Body of pancreas (tissue), 4 donors: ENCODE measurements around the gene RIT2. TPM values are rescaled to one million over a fixed set of nuclear protein-coding genes. Genes with fewer than 3 reads are reported as not detected.

ENCODE experiments used
- ATAC-seq: fragments of 150-250 bp; one replicate; pipeline ENCODE4 v1.9.1; 2016
- DNase-seq, 4 donors: peaks; one replicate each; pipeline ENCODE4 v3.0.0-alpha.2; 2019
- H3K27ac ChIP-seq, 4 donors: fragments of 200-600 bp; sonication (generic); 1 replicate in 3 of 4; 2 replicates in 1 of 4; pipeline versions ENCODE4 v1.5.1 to v1.6.1; 2016 to 2019; ENCODE audit warnings: mild to moderate bottlenecking in 1 of 4, mixed read lengths in 1 of 4, moderate library complexity in 1 of 4
- H3K27me3 ChIP-seq, 2 donors: fragments of 200-600 bp; sonication (generic); one replicate each; pipeline ENCODE4 v1.6.0; 2016; ENCODE audit warnings: mild to moderate bottlenecking in 1 of 2
- H3K36me3 ChIP-seq, 2 donors: fragments of 200-600 bp; sonication (generic); replicated peaks in 1 of 2; 2 replicates each; pipeline ENCODE4 v1.5.1; 2016; ENCODE audit warnings: low read depth in 2 of 2; ENCODE audit not compliant: insufficient read depth in 1 of 2
- H3K4me1 ChIP-seq: fragments of 200-600 bp; sonication (generic); one replicate; pipeline ENCODE4 v1.6.0; 2016
- H3K4me3 ChIP-seq, 2 donors: fragments of 200-600 bp; sonication (generic); 1 replicate in 1 of 2; 2 replicates in 1 of 2; pipeline ENCODE4 v1.5.1; 2016 to 2019
- H3K9me3 ChIP-seq, 3 donors: fragments of 200-600 bp; sonication (generic); 1 replicate in 2 of 3; 2 replicates in 1 of 3; pipeline ENCODE4 v1.5.1; 2016
- POLR2A ChIP-seq, 3 donors: fragments of 450-650 bp; IDR thresholded peaks; one replicate each; pipeline ENCODE4 v1.6.1; 2016; ENCODE audit warnings: antibody characterized with exemption in 3 of 3, mild to moderate bottlenecking in 2 of 3
- WGBS, 2 donors: methylation state at CpG; one replicate each; pipeline ENCODE4 v1.1.5; 2017; 5-methylcytosine and 5-hydroxymethylcytosine counted together
- intact Hi-C: fragments of 100-400 bp; cut with DNase I; formaldehyde crosslinking; loops from one replicate; pipeline ENCODE4 v1.15.1; 2023
- total RNA-seq, 2 donors: library from RNA; depleted of rRNA; stranded (reverse); fragments of >200 nt; gene quantifications; one replicate each; pipeline ENCODE4 v1.1.0, GENCODE V29; 2016
- TF ChIP-seq, protein P1 (sequence below), 7 experiments: fragments of 450-650 bp in 4 of 7; fragments of 200-600 bp in 3 of 7; sonication (generic) in 3 of 7; IDR thresholded peaks; one replicate each; pipeline ENCODE4 v1.5.1; 2016 to 2019; ENCODE audit warnings: antibody characterized with exemption in 7 of 7

The RIT2 gene
- total RNA-seq, 2 donors from 2014 or later = not detected

DNA sequence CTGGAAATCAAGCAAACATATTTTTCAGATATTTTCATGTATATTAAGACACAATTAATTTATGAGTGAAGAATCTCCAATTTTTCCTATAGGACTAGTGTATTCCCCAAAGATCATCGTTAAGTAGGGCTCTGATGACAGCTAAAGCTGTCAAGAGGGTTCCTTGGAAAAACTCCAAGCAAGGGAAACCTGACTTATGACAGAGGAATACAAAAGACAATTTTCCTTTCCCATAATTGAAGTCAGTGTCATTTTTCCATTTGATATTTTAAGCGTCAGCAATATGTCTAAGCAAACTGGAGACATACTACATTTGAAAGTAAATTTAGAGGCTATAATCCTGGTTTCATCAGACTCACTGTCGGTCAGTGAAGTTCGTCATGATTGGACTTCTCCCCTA is 36.1 kb downstream of the RIT2 start:
- intact Hi-C loops = no loop called here
- no peak for ATAC-seq
- DNase-seq = no peak
- Histone ChIP-seq H3K9me3 (no peaks in the 10 kb centered on the region), H3K27ac (no peak overlapping the region), H3K36me3 (no peaks in the 10 kb centered on the region), H3K4me3 (no peak overlapping the region), H3K27me3 (no peaks in the 10 kb centered on the region), H3K4me1 (no peaks in the 10 kb centered on the region)
- TF ChIP-seq, protein P1, sequence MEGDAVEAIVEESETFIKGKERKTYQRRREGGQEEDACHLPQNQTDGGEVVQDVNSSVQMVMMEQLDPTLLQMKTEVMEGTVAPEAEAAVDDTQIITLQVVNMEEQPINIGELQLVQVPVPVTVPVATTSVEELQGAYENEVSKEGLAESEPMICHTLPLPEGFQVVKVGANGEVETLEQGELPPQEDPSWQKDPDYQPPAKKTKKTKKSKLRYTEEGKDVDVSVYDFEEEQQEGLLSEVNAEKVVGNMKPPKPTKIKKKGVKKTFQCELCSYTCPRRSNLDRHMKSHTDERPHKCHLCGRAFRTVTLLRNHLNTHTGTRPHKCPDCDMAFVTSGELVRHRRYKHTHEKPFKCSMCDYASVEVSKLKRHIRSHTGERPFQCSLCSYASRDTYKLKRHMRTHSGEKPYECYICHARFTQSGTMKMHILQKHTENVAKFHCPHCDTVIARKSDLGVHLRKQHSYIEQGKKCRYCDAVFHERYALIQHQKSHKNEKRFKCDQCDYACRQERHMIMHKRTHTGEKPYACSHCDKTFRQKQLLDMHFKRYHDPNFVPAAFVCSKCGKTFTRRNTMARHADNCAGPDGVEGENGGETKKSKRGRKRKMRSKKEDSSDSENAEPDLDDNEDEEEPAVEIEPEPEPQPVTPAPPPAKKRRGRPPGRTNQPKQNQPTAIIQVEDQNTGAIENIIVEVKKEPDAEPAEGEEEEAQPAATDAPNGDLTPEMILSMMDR (IDR thresholded peaks at IDR 0.05) = no peak
- no peak for TF ChIP-seq POLR2A (IDR thresholded peaks at IDR 0.05)
- 51 to 63% methylated on average over 4 of the region's 4 CpGs for WGBS, 2 donors

DNA sequence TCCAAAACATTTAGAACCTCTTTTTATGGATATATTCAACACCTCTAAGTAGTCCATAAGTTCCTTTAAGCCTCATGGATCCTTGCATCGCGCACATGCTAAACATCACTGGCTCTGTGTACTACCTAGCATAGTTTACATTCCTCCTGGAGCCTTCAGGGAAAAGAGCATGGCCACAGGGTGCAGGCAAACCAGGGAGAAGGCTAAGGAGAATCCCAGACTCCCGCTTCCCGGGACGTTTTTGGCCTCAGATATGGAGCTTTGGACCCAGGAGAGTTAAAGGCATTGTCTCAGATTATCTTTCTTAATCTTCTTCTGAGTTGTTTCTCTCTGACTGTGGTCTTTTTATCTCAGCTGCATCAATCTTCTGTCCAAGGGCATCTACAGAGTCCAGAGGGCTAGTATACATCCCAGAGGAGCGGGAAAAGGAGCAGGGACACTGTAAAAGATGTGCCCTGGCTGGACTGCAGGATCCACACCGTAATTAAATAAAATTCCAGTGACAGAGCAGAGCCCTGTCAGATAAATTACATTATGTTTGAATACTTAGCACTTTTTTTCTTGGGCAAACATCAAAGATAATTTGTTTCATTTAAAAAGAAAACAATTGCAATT is 36.9 kb downstream of the RIT2 start:
- intact Hi-C loops = no loop called here
- no peaks in the 10 kb centered on the region for H3K27me3 ChIP-seq
- WGBS, 2 donors = 38 to 46% methylated on average over 7 of the region's 7 CpGs
- no peak overlapping the region for H3K4me3 ChIP-seq
- DNase-seq (no peak), ATAC-seq (no peak)
- H3K36me3 ChIP-seq = no peaks in the 10 kb centered on the region
- H3K9me3 ChIP-seq = no peaks in the 10 kb centered on the region
- no peak for TF ChIP-seq POLR2A (IDR thresholded peaks at IDR 0.05)
- TF ChIP-seq, protein P1 (IDR thresholded peaks at IDR 0.05) = no peak
- H3K27ac ChIP-seq = no peak overlapping the region
- no peaks in the 10 kb centered on the region for H3K4me1 ChIP-seq

DNA sequence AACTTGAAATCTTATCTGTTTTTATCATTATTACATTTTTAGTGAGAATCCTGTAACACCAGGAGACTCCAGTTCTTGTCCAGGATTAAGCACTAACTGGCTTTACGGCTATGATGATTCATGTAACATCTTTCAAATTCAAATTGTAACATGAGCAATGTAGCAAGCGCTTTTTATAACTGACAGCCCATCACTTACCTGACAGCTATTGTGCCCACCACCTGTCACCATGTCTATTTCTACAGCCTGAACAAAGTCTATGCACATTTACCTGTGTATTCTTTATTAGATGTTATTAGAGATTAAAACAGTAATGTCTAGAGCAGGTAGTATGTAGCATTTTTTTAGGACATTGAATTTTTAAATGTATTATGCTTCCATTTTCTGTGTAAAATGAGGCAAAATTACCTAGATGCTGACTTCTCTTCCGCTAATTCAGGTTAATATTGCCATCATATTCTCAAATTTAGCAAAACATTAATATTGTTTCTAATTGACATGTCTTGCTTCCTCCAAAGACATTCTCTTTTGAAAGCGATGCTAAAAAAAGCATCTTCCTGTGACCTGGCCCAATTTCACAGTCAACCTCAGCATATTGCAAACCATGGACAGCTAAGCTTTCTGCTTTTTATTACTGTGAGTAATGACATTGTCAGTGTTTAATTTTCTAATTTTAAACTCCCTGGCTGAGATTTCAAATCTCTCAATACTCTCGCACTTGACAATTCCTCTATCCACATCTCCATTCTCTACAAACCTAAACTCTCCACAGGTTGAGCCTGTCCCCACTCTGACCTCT is 37.8 kb downstream of the RIT2 start:
- 53 to 75% methylated on average over 5 of the region's 5 CpGs for WGBS, 2 donors
- no peak overlapping the region for H3K4me3 ChIP-seq

DNA sequence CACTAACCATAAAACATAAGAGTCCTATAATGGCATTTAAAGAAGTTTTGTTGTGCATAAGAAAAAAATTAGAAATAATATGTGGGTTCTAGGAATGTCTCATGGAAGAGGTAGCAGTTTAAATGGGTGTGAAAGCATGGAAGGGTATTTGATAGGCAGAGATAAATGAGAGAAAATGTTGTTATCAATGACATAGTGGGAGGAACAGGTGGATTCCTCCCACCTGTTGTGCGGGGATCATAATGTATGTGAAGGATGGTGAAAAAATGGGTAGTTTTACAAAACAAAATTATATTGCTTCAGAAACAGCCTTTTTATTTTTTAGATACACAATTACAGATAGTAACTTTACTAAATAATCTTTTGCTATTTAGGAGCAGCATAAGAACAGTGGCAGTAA is 41.7 kb downstream of the RIT2 start:
- Histone ChIP-seq H3K27ac (no peak overlapping the region), H3K4me3 (no peak overlapping the region), H3K4me1 (no peaks in the 10 kb centered on the region), H3K27me3 (no peaks in the 10 kb centered on the region), H3K36me3 (no peaks in the 10 kb centered on the region), H3K9me3 (no peaks in the 10 kb centered on the region)
- intact Hi-C loops = no loop called here
- DNase-seq (no peak), ATAC-seq (no peak)
- 81 to 82% methylated on average over 1 of the region's 1 CpG for WGBS, 2 donors
- no peak for TF ChIP-seq POLR2A (IDR thresholded peaks at IDR 0.05)
- TF ChIP-seq, protein P1 (IDR thresholded peaks at IDR 0.05) = no peak

More for the DNA sequence above, 37.8 kb downstream of the RIT2 start:
- DNase-seq = no peak
- Histone ChIP-seq H3K9me3 (no peaks in the 10 kb centered on the region), H3K27me3 (no peaks in the 10 kb centered on the region), H3K36me3 (no peaks in the 10 kb centered on the region), H3K27ac (no peak overlapping the region), H3K4me1 (no peaks in the 10 kb centered on the region)
- no peak for TF ChIP-seq POLR2A (IDR thresholded peaks at IDR 0.05)
- TF ChIP-seq, protein P1 (IDR thresholded peaks at IDR 0.05) = no peak
- ATAC-seq = no peak
- intact Hi-C loops = no loop called here
